ENCODE measurements around the gene PLXNC1.

DNA sequence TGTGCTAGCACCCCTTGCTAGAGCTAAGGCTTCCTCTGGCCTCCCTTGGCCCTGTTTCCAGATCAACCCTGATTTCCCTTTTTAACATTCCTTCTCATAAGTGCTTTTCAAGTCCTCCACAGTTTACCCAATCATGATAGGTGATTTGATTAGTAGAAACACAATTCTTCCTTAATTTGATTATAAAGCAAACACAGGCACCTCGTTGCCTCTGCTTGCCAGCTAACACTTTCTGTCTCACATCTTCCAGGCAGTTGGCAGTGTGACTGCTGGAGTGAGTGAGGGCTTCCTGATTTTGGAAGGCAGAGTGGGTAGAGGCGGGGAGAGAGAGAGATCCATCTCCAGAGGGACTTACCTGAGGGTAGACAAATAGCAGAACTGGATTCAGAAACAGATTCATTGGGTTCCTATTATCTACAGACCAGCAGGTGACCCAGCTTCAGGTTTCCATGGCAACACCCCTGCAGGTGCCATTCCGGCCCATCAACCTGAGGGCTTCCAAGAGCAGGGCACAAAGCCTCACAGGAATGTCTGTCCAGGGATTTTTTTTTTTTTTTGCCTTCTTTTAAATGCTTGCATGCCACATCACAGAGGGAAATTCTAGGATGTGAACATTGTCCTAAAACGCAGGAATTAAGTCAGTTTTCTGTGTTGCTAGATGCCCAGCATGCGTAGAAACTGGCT lies 77.7 kb downstream of the PLXNC1 start:
- TF ChIP-seq CTCF (IDR thresholded peaks at IDR 0.05): no peak
- TF ChIP-seq EZH2 (IDR thresholded peaks at IDR 0.05; ENCODE audit: borderline replicate concordance, insufficient read depth, low read depth, low read length, poor library complexity, severe bottlenecking): no peak

Measured in B cell (primary cell).